ENCODE results near the gene THEMIS2.

THEMIS2 gene

GRCh38 chr1:27884006-27884954 lies 11.9 kb downstream of the THEMIS2 start:
- FAIRE-seq: peak; percentile 96

GRCh38 chr1:27885114-27885528 lies 12.8 kb downstream of the THEMIS2 start:
- DNase-seq (ENCODE audit: extremely low spot score, insufficient read length, low read depth): no peak
- no peak for FAIRE-seq

More at GRCh38 chr1:27884006-27884954, 11.9 kb downstream of the THEMIS2 start:
- DNase-seq (ENCODE audit: extremely low spot score, insufficient read length, low read depth): no peak

- DNase-seq (ENCODE audit: extremely low spot score, insufficient read length, low read depth) (no peak), FAIRE-seq (peak; percentile 75)
Observed at GRCh38 chr1:27885621-27886352, 13.4 kb downstream of the THEMIS2 start.

- no peak for DNase-seq (ENCODE audit: extremely low spot score, insufficient read length, low read depth)
- FAIRE-seq: no peak
Observed at GRCh38 chr1:27886353-27886679, 14.0 kb downstream of the THEMIS2 start.

- no peak for DNase-seq (ENCODE audit: extremely low spot score, insufficient read length, low read depth)
- FAIRE-seq: no peak
Observed at GRCh38 chr1:27886744-27887143, 14.4 kb downstream of the THEMIS2 start.

- peak; percentile 98 for FAIRE-seq
- DNase-seq (ENCODE audit: extremely low spot score, insufficient read length, low read depth): no peak
Observed at GRCh38 chr1:27887215-27888021, 15.1 kb downstream of the THEMIS2 start.

GRCh38 chr1:27889506-27889905 lies 17.2 kb downstream of the THEMIS2 start:
- DNase-seq (ENCODE audit: extremely low spot score, insufficient read length, low read depth) (no peak), FAIRE-seq (peak; percentile 70)

GRCh38 chr1:27891196-27891889 lies 19.0 kb downstream of the THEMIS2 start:
- FAIRE-seq (peak; percentile 99), DNase-seq (ENCODE audit: extremely low spot score, insufficient read length, low read depth) (no peak)

- FAIRE-seq: no peak
Observed at GRCh38 chr1:27894521-27894920, 22.2 kb downstream of the THEMIS2 start.

GRCh38 chr1:27906759-27907158 lies 34.4 kb downstream of the THEMIS2 start:
- FAIRE-seq: no peak
- no peak for DNase-seq (ENCODE audit: extremely low spot score, insufficient read length, low read depth)

More at GRCh38 chr1:27894521-27894920, 22.2 kb downstream of the THEMIS2 start:
- no peak for DNase-seq (ENCODE audit: extremely low spot score, insufficient read length, low read depth)

GRCh38 chr1:27912429-27912828 lies 40.1 kb downstream of the THEMIS2 start:
- FAIRE-seq (no peak), DNase-seq (ENCODE audit: extremely low spot score, insufficient read length, low read depth) (no peak)

- DNase-seq (ENCODE audit: extremely low spot score, insufficient read length, low read depth) (no peak), FAIRE-seq (no peak)
Observed at GRCh38 chr1:27915082-27915575, 42.8 kb downstream of the THEMIS2 start.

- no peak for DNase-seq (ENCODE audit: extremely low spot score, insufficient read length, low read depth)
- FAIRE-seq: no peak
Observed at GRCh38 chr1:27922272-27922671, 49.9 kb downstream of the THEMIS2 start.

- FAIRE-seq (no peak), DNase-seq (ENCODE audit: extremely low spot score, insufficient read length, low read depth) (no peak)
Observed at GRCh38 chr1:27928216-27928954, 56.0 kb downstream of the THEMIS2 start.

GRCh38 chr1:27931184-27931583 lies 58.8 kb downstream of the THEMIS2 start:
- DNase-seq (ENCODE audit: extremely low spot score, insufficient read length, low read depth): no peak

GRCh38 chr1:27931759-27932158 lies 59.4 kb downstream of the THEMIS2 start:
- DNase-seq (ENCODE audit: extremely low spot score, insufficient read length, low read depth) (no peak), FAIRE-seq (no peak)

More at GRCh38 chr1:27931184-27931583, 58.8 kb downstream of the THEMIS2 start:
- FAIRE-seq: no peak

GRCh38 chr1:27934818-27935549 lies 62.6 kb downstream of the THEMIS2 start, which contains the start of gene SMPDL3B:
Gene SMPDL3B (plus strand): TSS chr1:27935000. CDS start chr1:27935184, 184 bp downstream.
- no peak for FAIRE-seq

GRCh38 chr1:27935721-27936120 lies 63.4 kb downstream of the THEMIS2 start:
- no peak for FAIRE-seq

More at GRCh38 chr1:27934818-27935549, 62.6 kb downstream of the THEMIS2 start, which contains the start of gene SMPDL3B:
- DNase-seq (ENCODE audit: extremely low spot score, insufficient read length, low read depth): no peak

More at GRCh38 chr1:27935721-27936120, 63.4 kb downstream of the THEMIS2 start:
- no peak for DNase-seq (ENCODE audit: extremely low spot score, insufficient read length, low read depth)
